ENCODE data around the gene FAM13A. TPM values are rescaled to one million over a fixed set of nuclear protein-coding genes. Genes with fewer than 3 reads are reported as not detected.

FAM13A gene
- total and polyA plus RNA-seq, 9 of the 15 experiments (the other 6 are each of a cell fraction or from before 2014, with no cell fraction given): 11.3 to 23.3 (median 14.7) TPM

- no peak for ATAC-seq
- no peak for FAIRE-seq
- peaks cover 53% of the 10 kb centered on the region; the same call in 2 of the 3 replicates for H3K36me3 ChIP-seq (ENCODE audit: control insufficient read depth, insufficient read depth, low read length)
- WGBS (ENCODE audit: insufficient coverage, low coverage, missing lambda C conversion rate): 74% methylated on average over 5 of the region's 5 CpGs
- H3K27me3 ChIP-seq (ENCODE audit: control insufficient read depth in 2 of 2, insufficient read depth in 2 of 2, low read length in 2 of 2): no peaks in the 10 kb centered on the region
- H3K9me3 ChIP-seq (replicated peaks; ENCODE audit: control insufficient read depth, insufficient read depth, low read depth, low read length): no peaks in the 10 kb centered on the region
- no peak for DNase-seq (ENCODE audit: extremely low read depth in 1 of 4, low spot score in 3 of 4)
- no peak overlapping the region for H3K4me2 ChIP-seq (ENCODE audit: insufficient read depth, low read length)
- no peaks in the 10 kb centered on the region for H3K9me1 ChIP-seq (ENCODE audit: control insufficient read depth, insufficient read depth, low read length)
- BruUV-seq (replicated peaks): no TSS peak
- H3K4me1 ChIP-seq (replicated peaks in 1 of 2; ENCODE audit: control insufficient read depth in 2 of 2, insufficient read depth in 2 of 2, low read length in 2 of 2): no peaks in the 10 kb centered on the region
- no peak overlapping the region for H3K9ac ChIP-seq (ENCODE audit: insufficient read depth in 1 of 2, low read depth in 2 of 2, low read length in 2 of 2)
- H2AFZ ChIP-seq (ENCODE audit: low read depth, low read length): no peak overlapping the region
- no peak overlapping the region for H3K4me3 ChIP-seq
- no peaks in the 10 kb centered on the region for H4K20me1 ChIP-seq (replicated peaks; ENCODE audit: control insufficient read depth, insufficient read depth, low read length)
- no peak overlapping the region for H3K27ac ChIP-seq (ENCODE audit: extremely low read depth, low read depth, low read length)
- POLR2A ChIA-PET: no interaction called here
- intact Hi-C loops (cut with micrococcal nuclease): no loop called here
- no peaks in the 10 kb centered on the region for H3K79me2 ChIP-seq (ENCODE audit: control insufficient read depth, insufficient read depth, low read length)
- in situ Hi-C loops (cut with MboI): no loop called here
- CTCF ChIA-PET (ENCODE audit: low intra/inter-chr PET ratio): no interaction called here
- TF ChIP-seq MCM5 (IDR thresholded peaks at IDR 0.05; ENCODE audit: low read depth): no peak
- TF ChIP-seq AFF4 (CRISPR knock-in tag; IDR thresholded peaks at IDR 0.05): no peak
- no peak for TF ChIP-seq FOSL1 (tag; conservative IDR thresholded peaks at IDR 0.05)
- TF ChIP-seq CREB3 (tag; conservative IDR thresholded peaks at IDR 0.05; ENCODE audit: low read depth): no peak
- no peak for TF ChIP-seq HMGN3 (IDR thresholded peaks at IDR 0.05; ENCODE audit: borderline replicate concordance, extremely low read depth, insufficient read length, low read depth, low read length)
- no peak for TF ChIP-seq BACH1 (tag; IDR thresholded peaks at IDR 0.05)
- no peak for TF ChIP-seq PTTG1 (tag; IDR thresholded peaks at IDR 0.05; ENCODE audit: low read depth)
- no peak for TF ChIP-seq NCOA2 (IDR thresholded peaks at IDR 0.05; ENCODE audit: partially characterized antibody in 2 of 2)
- no peak for TF ChIP-seq ETS1 (conservative IDR thresholded peaks at IDR 0.05; ENCODE audit: control insufficient read depth, low read depth, low read length)
- no peak for TF ChIP-seq THRB (CRISPR knock-in tag; conservative IDR thresholded peaks at IDR 0.05)
- no peak for TF ChIP-seq ZNF561 (CRISPR knock-in tag; conservative IDR thresholded peaks at IDR 0.05)
- no peak for TF ChIP-seq ZHX1 (conservative IDR thresholded peaks at IDR 0.05; ENCODE audit: low read length)
These were observed 310.8 kb downstream of the FAM13A start for GRCh38 chr4:88746206-88746605.

Measured in K562 (cell line).